ENCODE results near the gene PIP5K1B. TPM values are rescaled to one million over a fixed set of nuclear protein-coding genes. Genes with fewer than 3 reads are reported as not detected.
A peak's percentile ranks its signal among the peaks of the same experiment; 100 is the strongest.

The PIP5K1B gene
- total RNA-seq, 1 experiment from 2014 or later: not detected

DNA sequence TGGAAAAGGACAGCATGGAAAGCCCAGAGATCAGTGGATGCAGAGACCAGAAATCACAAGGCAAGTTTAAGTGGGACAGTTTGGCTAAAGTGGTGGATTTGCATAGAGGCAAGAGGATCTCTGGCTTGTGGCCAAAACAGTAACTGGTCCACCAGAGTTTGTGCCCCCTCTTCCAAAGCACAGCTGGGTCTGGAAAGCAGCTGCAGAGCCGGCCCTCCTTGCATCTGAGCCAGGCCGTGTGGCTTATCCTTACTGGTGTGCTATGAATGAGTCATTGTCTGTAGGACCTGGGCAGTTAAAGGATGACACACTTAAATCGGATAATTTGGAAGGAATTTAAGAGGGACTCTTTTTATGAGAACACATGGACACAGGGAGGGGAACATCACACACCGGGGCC is 146.6 kb downstream of the PIP5K1B start:
- Histone ChIP-seq H4K20me1 (ENCODE audit: low read length) (no peaks in the 10 kb centered on the region), H3K4me2 (ENCODE audit: low read length) (no peak overlapping the region), H2AFZ (ENCODE audit: low read length) (no peak overlapping the region), H3K9ac (ENCODE audit: low read length) (no peak overlapping the region), H3K36me3 (ENCODE audit: low read depth, low read length) (no peaks in the 10 kb centered on the region), H3K9me3 (ENCODE audit: low read length) (no peaks in the 10 kb centered on the region), H3K27ac (ENCODE audit: low read length) (no peak overlapping the region), H3F3A (ENCODE audit: low read length, unreplicated experiment) (no peaks in the 10 kb centered on the region), H3K79me2 (ENCODE audit: low read length) (no peaks in the 10 kb centered on the region), H3K4me1 (ENCODE audit: insufficient read depth, low read length) (no peaks in the 10 kb centered on the region), H3K27me3 (ENCODE audit: low read length) (peaks cover 17% of the 10 kb centered on the region), H3K9me2 (replicated peaks; ENCODE audit: low read length) (no peaks in the 10 kb centered on the region), H3K4me3 (ENCODE audit: low read length) (no peak overlapping the region)
- TF ChIP-seq, protein P1, sequence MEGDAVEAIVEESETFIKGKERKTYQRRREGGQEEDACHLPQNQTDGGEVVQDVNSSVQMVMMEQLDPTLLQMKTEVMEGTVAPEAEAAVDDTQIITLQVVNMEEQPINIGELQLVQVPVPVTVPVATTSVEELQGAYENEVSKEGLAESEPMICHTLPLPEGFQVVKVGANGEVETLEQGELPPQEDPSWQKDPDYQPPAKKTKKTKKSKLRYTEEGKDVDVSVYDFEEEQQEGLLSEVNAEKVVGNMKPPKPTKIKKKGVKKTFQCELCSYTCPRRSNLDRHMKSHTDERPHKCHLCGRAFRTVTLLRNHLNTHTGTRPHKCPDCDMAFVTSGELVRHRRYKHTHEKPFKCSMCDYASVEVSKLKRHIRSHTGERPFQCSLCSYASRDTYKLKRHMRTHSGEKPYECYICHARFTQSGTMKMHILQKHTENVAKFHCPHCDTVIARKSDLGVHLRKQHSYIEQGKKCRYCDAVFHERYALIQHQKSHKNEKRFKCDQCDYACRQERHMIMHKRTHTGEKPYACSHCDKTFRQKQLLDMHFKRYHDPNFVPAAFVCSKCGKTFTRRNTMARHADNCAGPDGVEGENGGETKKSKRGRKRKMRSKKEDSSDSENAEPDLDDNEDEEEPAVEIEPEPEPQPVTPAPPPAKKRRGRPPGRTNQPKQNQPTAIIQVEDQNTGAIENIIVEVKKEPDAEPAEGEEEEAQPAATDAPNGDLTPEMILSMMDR (conservative IDR thresholded peaks at IDR 0.05; ENCODE audit: low read depth, low read length): no peak
- TF ChIP-seq EZH2 (IDR thresholded peaks at IDR 0.05; ENCODE audit: low read length, unreplicated experiment): no peak
- no peak for TF ChIP-seq EZH2phosphoT487 (IDR thresholded peaks at IDR 0.05; ENCODE audit: borderline replicate concordance, low read length)
- POLR2A ChIA-PET (ENCODE audit: unreplicated experiment): no interaction called here
- DNase-seq (peak; percentile 35), ATAC-seq (peak; percentile 64)
- intact Hi-C loops (cut with micrococcal nuclease): no loop called here
- CTCF ChIA-PET: no interaction called here
- no TSS peak for BruUV-seq (replicated peaks)

DNA sequence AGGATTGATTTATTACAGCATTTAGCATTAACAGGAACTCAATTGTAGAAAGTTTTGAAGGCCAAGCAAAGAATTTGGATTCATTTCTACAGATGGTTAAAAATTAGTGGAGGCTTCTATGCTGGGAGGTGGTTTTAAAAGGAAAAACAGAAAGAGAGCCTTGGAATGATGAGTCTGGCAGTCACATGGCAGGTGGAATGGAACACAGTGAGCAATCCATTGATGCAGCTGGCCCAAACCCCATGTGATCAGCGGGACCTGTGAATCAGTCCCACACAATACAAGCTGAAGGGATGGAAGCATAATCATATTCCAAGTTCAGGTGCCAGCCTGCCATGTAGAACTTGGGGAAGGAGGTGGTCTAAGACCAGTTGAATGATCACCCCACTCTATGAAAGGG is 147.9 kb downstream of the PIP5K1B start:
- no peaks in the 10 kb centered on the region for H3K9me3 ChIP-seq (ENCODE audit: low read length)
- H3K36me3 ChIP-seq (ENCODE audit: low read depth, low read length): no peaks in the 10 kb centered on the region
- CTCF ChIA-PET: no interaction called here
- H3K4me1 ChIP-seq (ENCODE audit: insufficient read depth, low read length): no peaks in the 10 kb centered on the region
- POLR2A ChIA-PET (ENCODE audit: unreplicated experiment): no interaction called here
- H3K9me2 ChIP-seq (replicated peaks; ENCODE audit: low read length): no peaks in the 10 kb centered on the region
- H4K20me1 ChIP-seq (ENCODE audit: low read length): no peaks in the 10 kb centered on the region
- no TSS peak for BruUV-seq (replicated peaks)
- H3K4me2 ChIP-seq (ENCODE audit: low read length): no peak overlapping the region
- ATAC-seq (no peak), DNase-seq (no peak)
- H3K9ac ChIP-seq (ENCODE audit: low read length): no peak overlapping the region
- H3K27ac ChIP-seq (ENCODE audit: low read length): no peak overlapping the region
- H3F3A ChIP-seq (ENCODE audit: low read length, unreplicated experiment): no peaks in the 10 kb centered on the region
- intact Hi-C loops (cut with micrococcal nuclease): no loop called here
- H3K79me2 ChIP-seq (ENCODE audit: low read length): no peaks in the 10 kb centered on the region
- TF ChIP-seq, protein P1 (conservative IDR thresholded peaks at IDR 0.05; ENCODE audit: low read depth, low read length): no peak
- TF ChIP-seq EZH2phosphoT487 (IDR thresholded peaks at IDR 0.05; ENCODE audit: borderline replicate concordance, low read length) (no peak), EZH2 (IDR thresholded peaks at IDR 0.05; ENCODE audit: low read length, unreplicated experiment) (no peak)
- H2AFZ ChIP-seq (ENCODE audit: low read length): no peak overlapping the region
- no peak overlapping the region for H3K4me3 ChIP-seq (ENCODE audit: low read length)
- H3K27me3 ChIP-seq (ENCODE audit: low read length): peaks cover 26% of the 10 kb centered on the region

DNA sequence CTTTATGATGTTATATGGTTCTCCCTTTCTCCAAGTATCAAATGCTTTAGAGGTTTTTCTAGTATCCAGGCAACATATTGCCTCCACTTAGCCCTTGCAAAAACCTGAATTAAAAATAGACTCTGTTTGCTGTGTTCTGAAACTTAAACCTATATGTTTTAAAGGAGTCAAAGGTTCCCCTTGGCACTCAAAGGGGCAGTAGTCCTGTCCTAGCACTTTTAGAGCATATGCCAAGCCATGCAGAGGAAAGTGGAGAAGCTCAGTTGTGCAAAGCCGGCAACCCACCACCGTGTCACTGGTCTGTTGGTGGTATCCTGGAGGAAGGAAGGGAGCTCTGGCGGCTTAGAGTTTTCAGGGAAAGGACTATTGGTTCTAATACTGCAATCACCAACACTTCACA is 154.3 kb downstream of the PIP5K1B start:
- ChIA-PET POLR2A (ENCODE audit: unreplicated experiment) (no interaction called here), CTCF (no interaction called here)
- H3F3A ChIP-seq (ENCODE audit: low read length, unreplicated experiment): no peaks in the 10 kb centered on the region
- DNase-seq (no peak), ATAC-seq (no peak)
- no peaks in the 10 kb centered on the region for H3K36me3 ChIP-seq (ENCODE audit: low read depth, low read length)
- H3K9ac ChIP-seq (ENCODE audit: low read length): no peak overlapping the region
- no peak for TF ChIP-seq EZH2phosphoT487 (IDR thresholded peaks at IDR 0.05; ENCODE audit: borderline replicate concordance, low read length)
- no peak for TF ChIP-seq EZH2 (IDR thresholded peaks at IDR 0.05; ENCODE audit: low read length, unreplicated experiment)
- TF ChIP-seq, protein P1 (conservative IDR thresholded peaks at IDR 0.05; ENCODE audit: low read depth, low read length): no peak
- H3K4me2 ChIP-seq (ENCODE audit: low read length): no peak overlapping the region
- no peak overlapping the region for H3K4me3 ChIP-seq (ENCODE audit: low read length)
- no TSS peak for BruUV-seq (replicated peaks)
- no peaks in the 10 kb centered on the region for H3K79me2 ChIP-seq (ENCODE audit: low read length)
- no peaks in the 10 kb centered on the region for H4K20me1 ChIP-seq (ENCODE audit: low read length)
- H2AFZ ChIP-seq (ENCODE audit: low read length): no peak overlapping the region
- no peaks in the 10 kb centered on the region for H3K9me2 ChIP-seq (replicated peaks; ENCODE audit: low read length)
- H3K4me1 ChIP-seq (ENCODE audit: insufficient read depth, low read length): no peaks in the 10 kb centered on the region
- H3K9me3 ChIP-seq (ENCODE audit: low read length): no peaks in the 10 kb centered on the region
- intact Hi-C loops (cut with micrococcal nuclease): no loop called here
- H3K27ac ChIP-seq (ENCODE audit: low read length): no peak overlapping the region
- H3K27me3 ChIP-seq (ENCODE audit: low read length): peaks cover 67% of the 10 kb centered on the region

Data from PC-3 (cell line).